Measurements from ENCODE around the gene DPP10. TPM values are rescaled to one million over a fixed set of nuclear protein-coding genes. Genes with fewer than 3 reads are reported as not detected.

The DPP10 gene
- total RNA-seq, 1 donor from 2014 or later: 2.1 TPM

- H3K27ac Mint-ChIP-seq (ENCODE audit: unreplicated experiment): no peak overlapping the region
- H3K4me1 Mint-ChIP-seq: peaks cover 26% of the 10 kb centered on the region
- H3K27me3 Mint-ChIP-seq (ENCODE audit: low read depth): no peaks in the 10 kb centered on the region
- H3K36me3 Mint-ChIP-seq (ENCODE audit: low read depth): no peaks in the 10 kb centered on the region
- H3K9me3 Mint-ChIP-seq: no peaks in the 10 kb centered on the region
- H3K4me3 Mint-ChIP-seq: no peak overlapping the region
- no peak for TF ChIP-seq CTCF (conservative IDR thresholded peaks at IDR 0.05)
- DNase-seq (ENCODE audit: low read depth, low spot score): no peak
These were observed 854.6 kb downstream of the DPP10 start for GRCh38 chr2:115297056-115297455.

GRCh38 chr2:115299199-115299598, 856.8 kb downstream of the DPP10 start:
- H3K27me3 Mint-ChIP-seq (ENCODE audit: low read depth): no peaks in the 10 kb centered on the region
- H3K27ac Mint-ChIP-seq (ENCODE audit: unreplicated experiment): no peak overlapping the region
- no peak overlapping the region for H3K4me3 Mint-ChIP-seq
- TF ChIP-seq CTCF (conservative IDR thresholded peaks at IDR 0.05): no peak
- peaks cover 16% of the 10 kb centered on the region for H3K4me1 Mint-ChIP-seq
- no peaks in the 10 kb centered on the region for H3K9me3 Mint-ChIP-seq
- H3K36me3 Mint-ChIP-seq (ENCODE audit: low read depth): no peaks in the 10 kb centered on the region
- no peak for DNase-seq (ENCODE audit: low read depth, low spot score)

- Mint-ChIP-seq H3K27ac (ENCODE audit: unreplicated experiment) (no peak overlapping the region), H3K9me3 (no peaks in the 10 kb centered on the region), H3K27me3 (ENCODE audit: low read depth) (no peaks in the 10 kb centered on the region), H3K4me1 (no peaks in the 10 kb centered on the region), H3K4me3 (no peak overlapping the region), H3K36me3 (ENCODE audit: low read depth) (no peaks in the 10 kb centered on the region)
- TF ChIP-seq CTCF (conservative IDR thresholded peaks at IDR 0.05): no peak
- no peak for DNase-seq (ENCODE audit: low read depth, low spot score)
These were observed 863.3 kb downstream of the DPP10 start for GRCh38 chr2:115305712-115306111.

- Mint-ChIP-seq H3K27me3 (ENCODE audit: low read depth) (no peaks in the 10 kb centered on the region), H3K4me1 (peaks cover 6% of the 10 kb centered on the region), H3K9me3 (peaks cover 4% of the 10 kb centered on the region), H3K36me3 (ENCODE audit: low read depth) (no peaks in the 10 kb centered on the region), H3K27ac (ENCODE audit: unreplicated experiment) (no peak overlapping the region), H3K4me3 (no peak overlapping the region)
- DNase-seq (ENCODE audit: low read depth, low spot score): no peak
- TF ChIP-seq CTCF (conservative IDR thresholded peaks at IDR 0.05): no peak
These were observed 871.7 kb downstream of the DPP10 start for GRCh38 chr2:115314119-115314518.

DNA sequence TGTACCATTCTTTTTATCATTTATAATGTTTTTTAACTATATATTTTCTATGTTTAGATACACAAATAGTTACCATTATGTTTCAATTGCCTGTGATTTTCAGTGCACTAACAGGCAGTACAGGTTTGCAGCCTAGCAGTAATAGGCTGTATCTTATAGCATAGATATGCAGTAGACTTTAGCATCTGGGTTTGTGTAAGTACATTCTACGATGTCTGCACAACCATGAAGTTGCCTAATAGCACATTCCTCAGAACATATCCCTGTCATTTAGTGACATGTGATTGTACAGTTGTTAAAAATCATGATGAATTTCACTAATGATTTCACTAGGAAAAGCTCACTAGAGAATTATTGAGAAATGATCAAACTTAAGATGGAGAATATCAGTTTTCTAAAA, 884.6 kb downstream of the DPP10 start:
- Mint-ChIP-seq H3K36me3 (ENCODE audit: low read depth) (peaks cover 2% of the 10 kb centered on the region), H3K4me1 (peaks cover 2% of the 10 kb centered on the region)
- TF ChIP-seq CTCF (conservative IDR thresholded peaks at IDR 0.05): no peak

DNA sequence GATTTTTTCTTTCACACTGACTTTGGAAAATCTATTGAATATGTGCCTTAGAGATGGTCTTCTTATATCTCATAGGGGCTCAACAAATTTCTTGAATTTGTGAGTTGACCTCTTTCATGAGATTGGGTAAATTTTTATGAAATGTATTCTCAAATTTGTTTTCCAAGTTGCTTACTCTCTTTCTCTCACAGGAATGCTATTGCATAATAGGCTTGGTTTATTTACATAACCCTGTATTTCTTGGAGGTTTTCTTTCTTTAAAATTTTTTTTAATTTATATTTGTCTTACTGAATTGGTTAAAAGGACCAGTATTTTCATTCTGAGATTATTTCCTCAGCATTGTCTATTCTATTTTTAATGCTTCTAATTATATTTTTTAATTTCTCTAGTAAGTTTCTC, 917.1 kb downstream of the DPP10 start:
- Mint-ChIP-seq H3K4me1 (peaks cover 4% of the 10 kb centered on the region), H3K27me3 (ENCODE audit: low read depth) (no peaks in the 10 kb centered on the region), H3K27ac (ENCODE audit: unreplicated experiment) (no peak overlapping the region), H3K9me3 (peaks cover 31% of the 10 kb centered on the region), H3K36me3 (ENCODE audit: low read depth) (peaks cover 17% of the 10 kb centered on the region), H3K4me3 (no peak overlapping the region)
- DNase-seq (ENCODE audit: low read depth, low spot score): no peak
- TF ChIP-seq CTCF (conservative IDR thresholded peaks at IDR 0.05): no peak

More for the DNA sequence above, 884.6 kb downstream of the DPP10 start:
- Mint-ChIP-seq H3K9me3 (peaks cover 5% of the 10 kb centered on the region), H3K4me3 (no peak overlapping the region), H3K27me3 (ENCODE audit: low read depth) (no peaks in the 10 kb centered on the region), H3K27ac (ENCODE audit: unreplicated experiment) (no peak overlapping the region)
- no peak for DNase-seq (ENCODE audit: low read depth, low spot score)
